CD4-positive, alpha-beta T cell treated with Interleukin-1 beta for 1 hour (primary cell): ENCODE measurements around the gene GRXCR1.

Experiments used
- DNase-seq, 2 donors: peaks; one replicate each; pipeline ENCODE4 v3.0.0-alpha.2; 2020 to 2022

Gene GRXCR1

GRCh38 chr4:42942216-42942615, 49.7 kb downstream of the GRXCR1 start:
- DNase-seq = no peak

- no peak for DNase-seq
Observed at GRCh38 chr4:42945874-42946273, 53.4 kb downstream of the GRXCR1 start.

GRCh38 chr4:42953321-42953720, 60.8 kb downstream of the GRXCR1 start:
- no peak for DNase-seq

- no peak for DNase-seq
Observed at GRCh38 chr4:42954963-42955669, 62.6 kb downstream of the GRXCR1 start.

- no peak for DNase-seq
Observed at GRCh38 chr4:42955746-42956505, 63.4 kb downstream of the GRXCR1 start.

- no peak for DNase-seq
Observed at GRCh38 chr4:42965326-42965725, 72.8 kb downstream of the GRXCR1 start.

GRCh38 chr4:42985976-42986375, 93.5 kb downstream of the GRXCR1 start:
- DNase-seq = no peak

- no peak for DNase-seq
Observed at GRCh38 chr4:42995343-42995944, 102.9 kb downstream of the GRXCR1 start.

- DNase-seq = no peak
Observed at GRCh38 chr4:43008793-43009192, 116.3 kb downstream of the GRXCR1 start.

GRCh38 chr4:43014256-43014655, 121.7 kb downstream of the GRXCR1 start:
- DNase-seq = no peak

GRCh38 chr4:43041632-43042031, 149.1 kb downstream of the GRXCR1 start:
- no peak for DNase-seq

GRCh38 chr4:43047058-43047457, 154.5 kb downstream of the GRXCR1 start:
- no peak for DNase-seq

GRCh38 chr4:43048570-43048969, 156.1 kb downstream of the GRXCR1 start:
- no peak for DNase-seq

GRCh38 chr4:43049326-43049725, 156.8 kb downstream of the GRXCR1 start:
- DNase-seq = no peak

- DNase-seq = no peak
Observed at GRCh38 chr4:43066415-43066814, 173.9 kb downstream of the GRXCR1 start.

GRCh38 chr4:43071069-43071468, 178.6 kb downstream of the GRXCR1 start:
- no peak for DNase-seq
